ENCODE results near the gene CDH7.

CDH7 gene

DNA sequence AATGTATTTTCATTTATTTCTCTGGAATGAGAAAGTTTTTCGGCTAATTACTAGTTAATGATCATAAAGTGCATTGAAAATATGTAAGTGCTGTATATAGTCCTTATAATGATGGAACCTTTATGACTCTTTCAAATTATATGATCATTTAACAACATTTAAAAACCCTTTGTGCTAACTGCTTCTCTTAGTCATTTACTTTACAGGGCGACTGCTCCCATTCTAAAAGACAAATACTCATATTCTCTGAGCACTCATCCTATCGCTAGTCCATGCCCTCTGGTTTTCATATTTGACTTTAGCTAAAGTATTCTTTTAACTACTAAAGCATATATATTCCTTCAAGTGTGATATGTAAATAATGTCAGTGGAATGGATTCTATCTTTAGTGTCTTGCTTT is 168.2 kb downstream of the CDH7 start:
- no peak for DNase-seq (ENCODE audit: low read depth in 2 of 2)

DNA sequence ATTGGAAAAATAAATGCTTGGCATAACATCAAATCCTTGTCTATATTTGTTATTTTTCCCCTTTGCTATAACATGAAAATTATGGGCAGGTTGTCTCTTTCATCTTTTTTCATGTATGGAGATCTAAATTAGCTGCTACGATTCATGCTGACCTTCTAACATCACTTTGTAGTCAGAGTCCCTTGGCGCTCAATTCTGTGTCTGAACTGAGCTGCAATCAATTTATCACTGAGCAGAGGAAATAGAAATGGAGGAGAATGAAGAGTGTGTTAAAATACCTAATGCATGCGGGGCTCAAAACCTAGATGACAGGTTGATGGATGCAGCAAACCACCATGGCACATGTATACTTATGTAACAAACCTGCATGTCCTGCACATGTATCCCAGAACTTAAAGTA is 168.9 kb downstream of the CDH7 start:
- no peak for DNase-seq (ENCODE audit: low read depth in 2 of 2)

DNA sequence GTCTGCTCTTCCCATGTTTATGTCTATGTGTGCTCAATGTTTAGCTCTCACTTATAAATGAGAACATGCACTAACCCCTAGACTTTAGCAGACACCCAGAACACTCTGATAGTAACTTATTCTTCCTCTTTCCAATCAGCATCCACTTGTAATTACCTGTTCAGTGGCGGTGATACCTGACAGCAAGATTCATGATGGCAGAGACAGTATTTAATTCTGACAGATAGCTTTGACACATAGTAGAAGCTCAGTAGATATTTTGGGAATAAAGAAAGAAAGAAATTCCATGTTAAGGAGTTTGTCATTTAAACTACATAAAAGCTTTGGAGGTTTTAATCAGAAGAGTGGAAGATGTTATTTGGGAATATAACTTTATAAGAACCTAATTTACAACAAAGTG is 171.3 kb downstream of the CDH7 start:
- no peak for DNase-seq (ENCODE audit: low read depth in 2 of 2)

DNA sequence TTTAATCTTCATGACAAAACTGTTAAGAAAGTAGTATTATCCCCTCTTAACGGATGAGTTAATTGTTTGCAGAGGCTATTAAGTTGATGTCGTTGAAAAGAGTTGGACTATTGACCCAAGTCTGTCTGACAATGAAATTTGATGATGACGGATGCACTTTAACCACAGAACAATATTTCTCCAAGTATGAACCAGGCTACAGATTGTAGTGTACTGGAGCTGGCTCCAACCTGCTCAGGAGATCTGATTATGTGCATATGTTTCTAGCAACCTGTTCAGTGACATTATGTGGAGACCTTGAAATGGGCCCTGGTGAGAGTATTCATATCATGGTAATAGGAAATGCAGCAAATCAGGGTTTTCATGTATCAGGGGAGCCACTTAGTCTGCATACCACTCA is 174.1 kb downstream of the CDH7 start:
- no peak for DNase-seq (ENCODE audit: low read depth in 2 of 2)

DNA sequence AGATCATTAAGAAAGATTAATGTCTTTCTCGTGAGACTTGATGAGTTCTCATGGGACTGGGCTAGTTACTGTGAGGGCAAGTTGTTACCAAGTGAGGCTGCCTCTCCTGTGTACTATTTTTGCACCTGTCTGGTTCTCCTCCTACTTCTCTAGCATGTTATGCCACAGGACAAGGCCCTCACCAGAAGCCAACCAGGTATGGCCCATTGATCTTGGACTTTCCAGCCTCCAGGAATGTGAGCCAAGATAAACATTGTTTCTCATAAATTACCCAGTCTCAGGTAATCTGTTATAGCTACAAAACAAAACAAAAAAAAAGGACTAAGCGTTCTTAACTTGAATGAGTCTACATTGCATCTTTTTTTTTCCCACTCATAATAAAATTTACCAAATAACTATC is 184.1 kb downstream of the CDH7 start:
- no peak for DNase-seq (ENCODE audit: low read depth in 2 of 2)

DNA sequence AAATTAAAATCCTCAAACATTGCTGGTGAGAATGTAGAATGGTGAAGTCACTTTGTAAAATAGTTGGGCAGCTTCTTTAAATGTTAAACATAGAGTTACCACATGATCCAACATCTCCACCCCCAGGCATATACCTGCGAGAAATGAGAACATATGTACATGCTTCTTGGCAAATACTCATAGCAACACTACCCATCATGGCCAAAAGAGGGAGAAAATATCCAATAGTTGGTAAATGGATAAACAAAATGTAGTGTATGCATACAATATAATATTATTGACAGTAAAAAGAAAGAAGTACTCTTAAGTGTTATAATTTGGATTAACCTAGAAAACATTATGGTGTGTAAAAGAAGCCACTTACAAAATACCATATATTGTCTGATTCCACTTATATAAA is 185.9 kb downstream of the CDH7 start:
- no peak for DNase-seq (ENCODE audit: low read depth in 2 of 2)

DNA sequence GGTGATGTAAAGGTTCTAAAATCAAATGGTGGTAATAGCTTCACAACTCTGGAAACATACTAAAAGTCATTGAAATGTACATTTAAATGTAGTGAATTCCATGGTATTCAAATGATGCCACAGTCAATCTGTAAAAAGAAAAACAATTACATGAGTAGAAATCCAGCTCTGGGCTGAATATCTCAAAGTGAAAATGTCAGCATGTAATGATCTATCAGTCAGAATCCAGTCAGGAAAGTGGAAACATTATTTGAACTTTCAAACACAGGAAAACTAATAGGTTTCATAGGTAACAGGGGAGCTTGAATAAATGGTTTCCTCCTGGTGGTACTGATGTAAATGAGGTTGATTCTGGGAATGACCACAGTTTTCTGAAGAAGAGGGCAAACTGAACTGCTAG is 186.4 kb downstream of the CDH7 start:
- DNase-seq (ENCODE audit: low read depth in 2 of 2) = no peak

DNA sequence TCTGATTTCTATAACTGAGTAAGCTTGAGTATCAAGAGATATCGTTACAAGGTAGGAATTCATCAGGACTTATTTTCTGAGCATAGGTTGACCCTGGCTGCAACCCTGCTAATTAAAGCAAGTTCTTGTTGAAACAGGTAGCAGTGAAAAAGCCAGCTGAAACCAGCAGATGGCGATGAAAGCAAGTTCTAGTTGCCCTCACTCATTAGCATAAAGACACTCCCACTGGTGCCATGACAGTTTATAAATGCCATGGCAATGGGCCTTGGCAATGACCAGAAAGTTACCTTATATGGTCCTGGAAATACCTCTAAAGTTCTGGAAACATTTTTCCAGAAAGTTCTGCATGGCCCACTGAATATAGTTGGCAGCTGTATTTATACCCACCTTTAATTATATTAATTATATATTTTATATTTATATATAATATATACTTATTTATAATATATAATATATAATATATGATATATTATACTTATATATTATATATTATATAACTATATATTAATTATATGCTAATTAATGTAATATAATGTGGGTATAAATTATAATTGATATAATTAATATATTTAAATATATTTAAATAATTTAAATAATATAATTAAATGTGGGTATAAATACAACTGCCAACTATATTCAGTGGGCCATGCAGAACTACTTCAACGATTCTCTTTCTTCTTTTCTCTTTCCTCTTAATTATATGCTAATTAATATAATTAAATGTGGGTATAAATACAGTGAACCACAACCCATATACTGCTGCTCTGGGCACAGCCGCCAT is 188.0 kb downstream of the CDH7 start:
- DNase-seq (ENCODE audit: low read depth in 2 of 2) = peak in 1 of 2 donors; percentile 0

Measured in stimulated activated CD4-positive, alpha-beta T cell treated with anti-CD3 and anti-CD28 coated beads, Interleukin-15, amount 100 ng/mL, for 48 hours (primary cell).